Right lung (tissue), 5 donors: Measurements from ENCODE around the gene TMEM238L. TPM values are rescaled to one million over a fixed set of nuclear protein-coding genes. Genes with fewer than 3 reads are reported as not detected.
A peak's percentile ranks its signal among the peaks of the same experiment; 100 is the strongest.

ENCODE experiments used
- DNase-seq, 2 donors: peaks; one replicate each; pipeline ENCODE4 v3.0.0-alpha.2; 2013
- polyA plus RNA-seq, 5 donors: library from polyadenylated mRNA; unstranded; fragments of 120-200 nt; gene quantifications; one replicate each; pipeline versions ENCODE4 v1.2.1 to v1.2.3, GENCODE V29; 2013; ENCODE audit warnings: inconsistent platforms in 1 of 5, low replicate concordance in 1 of 5; ENCODE audit not compliant: insufficient read length in 5 of 5, insufficient read depth in 1 of 5

The TMEM238L gene
- polyA plus RNA-seq, 5 donors: 0.12 to 0.36 (median 0.15) TPM; not detected in 2

DNA sequence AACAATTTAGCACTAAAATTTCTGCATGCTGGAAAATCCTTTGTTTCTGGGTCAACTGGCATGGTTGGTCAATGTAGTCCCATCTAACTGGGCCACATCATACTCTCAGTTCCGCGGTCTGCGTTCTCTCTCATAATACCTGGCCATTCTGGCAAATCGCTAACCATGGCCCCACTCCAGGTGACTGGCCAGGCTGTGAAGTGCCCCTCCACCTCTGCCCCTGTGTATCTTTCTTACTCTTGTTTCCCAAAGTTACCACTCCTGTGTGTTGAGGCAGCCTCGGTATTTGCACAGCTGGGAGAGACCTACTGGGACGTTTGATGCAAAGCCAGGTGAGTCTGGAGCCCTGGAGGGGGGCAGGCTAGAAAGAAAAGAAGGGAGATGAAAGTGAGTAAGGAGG, 2.0 kb upstream of the TMEM238L start:
- DNase-seq: no peak

DNA sequence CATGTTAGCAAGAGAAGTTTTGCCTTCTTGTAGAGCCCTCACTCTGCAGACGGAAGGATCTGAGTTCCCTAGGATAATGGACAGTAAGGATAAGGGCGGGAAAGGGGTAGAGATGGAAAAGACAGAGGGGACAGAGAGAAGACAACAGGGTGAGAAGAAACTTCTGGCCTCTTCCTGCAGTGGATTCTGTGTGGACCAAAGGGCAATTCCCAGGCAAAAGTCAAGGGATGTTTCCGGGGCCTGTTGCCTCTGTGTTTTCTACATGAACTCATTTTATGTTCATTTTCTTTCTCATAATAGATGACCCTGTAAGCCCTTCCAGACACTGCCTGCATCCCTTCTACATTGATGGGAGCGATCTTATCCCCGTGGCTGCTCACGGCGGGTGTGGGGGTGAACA, 647 bp upstream of the TMEM238L start:
- no peak for DNase-seq

DNA sequence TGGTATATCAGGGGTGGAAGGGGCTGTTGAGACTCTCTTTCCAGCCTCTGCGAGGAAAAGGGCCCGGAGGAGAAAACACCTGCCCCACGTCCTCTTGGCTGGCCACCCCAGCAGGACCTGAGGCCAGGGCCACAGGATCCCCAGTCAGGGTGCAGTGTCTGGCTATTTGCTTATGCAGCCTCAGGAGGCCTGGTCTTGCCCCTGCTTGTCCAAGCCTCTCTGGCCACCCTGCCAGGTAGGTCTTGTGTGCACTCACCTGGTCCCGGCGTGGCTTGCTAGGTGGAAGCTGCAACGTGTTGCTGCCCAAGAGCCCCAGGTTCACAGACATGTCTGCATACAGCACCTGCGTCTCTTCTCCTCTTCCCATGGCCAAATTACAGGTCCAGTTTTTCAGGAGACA, 549 bp downstream of the TMEM238L start:
- DNase-seq: no peak

DNA sequence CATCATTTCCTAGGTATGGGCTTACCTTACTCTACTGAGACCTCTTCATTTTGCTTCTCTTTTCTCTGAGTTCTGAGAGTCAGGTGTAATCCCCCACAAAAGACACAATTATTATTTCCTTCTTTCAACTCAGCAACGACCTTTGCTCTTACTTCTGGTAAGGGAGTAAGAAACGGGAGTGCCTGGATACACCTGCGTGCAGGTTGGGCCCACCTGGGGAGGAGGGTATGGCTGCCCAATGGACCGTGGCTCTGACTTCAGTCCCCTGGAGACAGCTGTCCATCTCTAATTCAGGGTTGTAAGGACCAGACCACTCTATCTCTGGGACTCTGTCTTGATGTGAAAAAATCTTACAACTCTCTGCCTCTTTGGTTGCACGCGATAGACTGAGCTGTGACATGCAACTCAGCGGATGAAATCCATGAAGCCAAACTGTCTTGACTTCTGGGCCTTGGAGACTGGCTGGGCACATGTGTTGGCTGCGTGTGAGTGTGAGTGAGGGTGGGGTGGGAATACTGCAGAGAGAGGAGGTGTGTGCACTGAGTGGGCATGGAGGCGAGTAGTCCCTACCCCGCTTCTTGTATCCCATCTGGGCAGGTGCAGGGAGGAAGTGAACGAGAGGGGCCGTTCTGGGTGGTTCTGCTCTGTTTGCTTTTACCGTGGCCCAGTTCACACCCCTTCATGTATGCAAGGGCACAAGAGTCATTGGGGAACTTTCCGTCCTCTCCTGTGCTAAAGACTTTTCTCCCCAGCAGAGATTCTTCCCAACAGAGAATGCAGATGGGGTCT, 1.2 kb downstream of the TMEM238L start:
- no peak for DNase-seq

DNA sequence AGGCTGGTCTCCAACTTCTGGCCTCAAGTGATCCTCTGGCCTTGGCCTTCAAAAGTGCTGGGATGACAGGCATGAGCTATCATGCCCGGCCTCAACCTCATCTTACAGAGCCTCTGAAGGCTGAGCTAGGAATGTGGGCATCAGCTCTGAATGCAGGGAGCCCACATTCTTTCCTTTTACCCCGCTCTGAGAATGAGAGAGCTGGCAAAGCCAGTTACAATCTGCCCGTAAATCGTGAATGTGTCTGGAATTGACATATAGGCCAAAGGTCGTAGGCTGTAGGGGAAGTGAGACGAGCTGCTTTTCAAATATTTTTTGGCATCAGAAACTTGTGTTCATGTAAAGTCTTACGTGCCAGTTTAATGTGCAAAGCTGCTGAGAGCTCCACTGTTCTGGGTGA, 4.5 kb downstream of the TMEM238L start:
- no peak for DNase-seq

DNA sequence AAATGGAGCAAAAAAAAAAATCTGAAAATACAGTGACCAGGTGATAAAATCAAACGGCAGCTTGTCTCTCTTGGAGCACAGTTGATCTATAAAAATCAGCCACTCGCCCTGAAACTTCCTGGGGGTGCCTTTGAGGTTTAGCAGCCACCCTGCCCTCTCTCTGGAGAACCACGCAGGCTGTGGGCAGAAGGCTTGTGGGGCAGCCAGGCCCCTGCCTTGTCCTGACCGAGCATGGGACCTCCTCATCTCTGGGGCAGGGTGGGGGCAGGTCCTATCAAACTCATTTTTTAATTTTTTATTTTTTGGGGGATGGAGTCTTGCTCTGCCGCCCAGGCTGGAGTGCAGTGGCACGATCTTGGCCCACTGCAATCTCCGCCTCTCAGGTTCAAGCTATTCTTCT, 5.0 kb downstream of the TMEM238L start:
- DNase-seq: no peak

DNA sequence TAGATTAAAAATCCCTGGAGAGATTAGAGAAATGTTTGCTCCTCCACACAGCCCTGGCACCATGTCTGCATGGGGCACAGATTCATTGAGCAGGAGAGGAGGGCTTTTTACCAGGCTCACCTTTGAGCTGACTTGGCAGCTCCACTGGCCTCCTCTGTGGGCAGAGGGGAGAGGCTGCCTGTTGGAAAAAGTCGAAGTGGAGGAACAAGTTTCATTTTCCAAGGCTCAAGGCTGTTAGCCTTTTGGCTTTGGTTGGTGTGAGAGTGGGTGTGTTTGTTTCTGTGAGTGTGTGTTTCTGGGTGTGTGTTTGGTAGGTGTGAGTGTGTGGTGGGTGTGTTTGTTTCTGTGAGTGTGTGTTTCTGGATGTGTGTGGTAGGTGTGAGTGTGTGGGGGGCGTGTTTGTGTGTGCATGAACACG, 5.6 kb downstream of the TMEM238L start:
- DNase-seq: peak; percentile 31 to 46

DNA sequence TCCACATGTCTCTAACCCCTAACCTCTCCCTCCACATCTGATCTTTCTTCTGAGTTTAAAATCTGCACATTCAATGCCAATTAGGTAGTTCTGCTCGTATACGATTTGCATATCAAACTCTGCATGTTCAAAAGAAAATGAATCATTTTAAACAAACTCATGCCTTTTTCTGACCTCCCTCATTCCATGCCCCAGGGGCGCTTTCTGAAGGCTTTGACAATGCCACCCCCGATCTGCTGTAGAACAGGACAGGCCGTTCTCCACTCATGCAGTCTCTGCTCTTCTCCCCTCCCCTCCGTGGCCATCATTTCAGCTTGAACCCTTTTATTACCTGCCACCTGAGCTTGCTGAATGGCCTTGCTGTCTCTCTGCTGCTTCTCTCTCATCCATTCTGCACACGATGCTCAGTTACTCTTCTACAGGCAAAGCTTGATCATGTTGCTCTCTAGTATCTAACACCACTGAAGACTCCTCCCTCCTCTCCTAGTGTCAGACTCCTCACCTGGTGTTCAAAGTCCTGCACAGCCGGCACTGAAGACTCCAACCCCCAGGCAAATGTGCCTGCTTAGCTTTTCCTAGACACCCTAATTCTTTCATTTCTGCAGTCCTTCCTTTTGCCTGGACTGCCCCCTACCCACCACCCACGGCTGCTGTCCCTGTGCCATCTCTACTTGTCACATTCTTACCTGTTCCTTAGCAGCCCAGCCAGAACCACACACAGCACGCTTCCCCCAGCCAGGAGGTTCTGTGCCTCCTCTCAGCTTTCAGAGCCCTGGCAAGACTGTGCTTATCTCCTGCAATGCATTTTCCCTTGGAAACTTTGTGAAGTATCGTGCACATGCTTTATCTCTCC, 6.2 kb downstream of the TMEM238L start:
- no peak for DNase-seq

DNA sequence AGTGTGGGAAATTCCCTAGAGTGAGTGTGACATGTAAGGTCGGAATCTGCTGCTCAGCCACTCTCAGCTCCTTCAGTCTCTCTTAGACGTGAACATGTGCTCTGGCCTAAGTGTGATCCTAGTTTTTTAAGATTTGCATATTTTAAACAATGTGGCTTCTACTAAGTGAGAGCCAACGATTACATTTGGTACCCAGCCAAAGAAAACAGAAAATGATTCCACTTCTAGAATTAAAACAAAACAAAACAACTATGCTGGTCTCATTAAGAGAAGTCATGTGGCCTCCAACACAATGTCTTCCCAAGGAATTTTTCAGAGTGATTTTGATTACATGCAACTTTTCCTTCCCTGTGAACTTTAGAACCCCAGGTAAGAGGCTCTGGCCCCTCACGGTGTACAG, 10.1 kb downstream of the TMEM238L start:
- no peak for DNase-seq

DNA sequence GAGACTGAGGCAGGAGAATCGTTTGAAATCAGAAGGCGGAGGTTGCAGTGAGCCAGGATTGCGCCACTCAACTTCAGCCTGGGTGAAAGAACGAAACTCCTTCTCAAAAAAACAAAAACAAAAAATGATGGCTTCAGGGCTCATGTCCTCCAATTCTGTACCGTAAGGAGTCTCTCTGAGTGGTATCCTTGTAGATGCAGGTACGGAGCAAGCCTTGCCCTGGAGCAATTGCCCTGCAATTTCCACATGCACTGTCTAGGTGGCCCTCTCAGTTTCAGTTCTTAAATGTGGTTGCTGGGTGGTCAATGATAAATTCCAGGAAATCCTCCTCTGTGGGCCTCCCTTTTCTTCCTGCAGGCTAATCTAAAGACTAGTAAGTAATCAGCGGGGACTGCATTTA, 10.6 kb downstream of the TMEM238L start:
- no peak for DNase-seq

DNA sequence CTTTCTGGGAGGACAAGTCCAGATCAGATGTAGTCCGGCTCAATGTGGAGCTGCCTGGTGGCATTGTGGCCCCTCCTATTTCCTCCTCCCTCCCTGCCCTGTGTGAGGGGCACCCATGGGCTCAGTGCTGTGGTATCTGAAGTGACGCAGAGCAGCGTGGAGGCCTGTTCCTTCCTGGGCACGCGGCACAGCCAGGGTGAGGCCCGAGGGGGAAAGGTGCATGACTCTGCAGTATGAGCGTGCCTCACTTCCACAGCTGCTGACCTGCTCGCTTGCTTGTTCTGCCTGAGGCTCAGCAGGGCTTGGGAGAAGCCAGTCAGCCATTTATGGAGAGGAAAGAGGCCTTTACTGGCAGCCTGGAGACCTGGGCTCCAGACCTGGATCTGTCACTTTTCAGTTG, 11.7 kb downstream of the TMEM238L start:
- DNase-seq: no peak

DNA sequence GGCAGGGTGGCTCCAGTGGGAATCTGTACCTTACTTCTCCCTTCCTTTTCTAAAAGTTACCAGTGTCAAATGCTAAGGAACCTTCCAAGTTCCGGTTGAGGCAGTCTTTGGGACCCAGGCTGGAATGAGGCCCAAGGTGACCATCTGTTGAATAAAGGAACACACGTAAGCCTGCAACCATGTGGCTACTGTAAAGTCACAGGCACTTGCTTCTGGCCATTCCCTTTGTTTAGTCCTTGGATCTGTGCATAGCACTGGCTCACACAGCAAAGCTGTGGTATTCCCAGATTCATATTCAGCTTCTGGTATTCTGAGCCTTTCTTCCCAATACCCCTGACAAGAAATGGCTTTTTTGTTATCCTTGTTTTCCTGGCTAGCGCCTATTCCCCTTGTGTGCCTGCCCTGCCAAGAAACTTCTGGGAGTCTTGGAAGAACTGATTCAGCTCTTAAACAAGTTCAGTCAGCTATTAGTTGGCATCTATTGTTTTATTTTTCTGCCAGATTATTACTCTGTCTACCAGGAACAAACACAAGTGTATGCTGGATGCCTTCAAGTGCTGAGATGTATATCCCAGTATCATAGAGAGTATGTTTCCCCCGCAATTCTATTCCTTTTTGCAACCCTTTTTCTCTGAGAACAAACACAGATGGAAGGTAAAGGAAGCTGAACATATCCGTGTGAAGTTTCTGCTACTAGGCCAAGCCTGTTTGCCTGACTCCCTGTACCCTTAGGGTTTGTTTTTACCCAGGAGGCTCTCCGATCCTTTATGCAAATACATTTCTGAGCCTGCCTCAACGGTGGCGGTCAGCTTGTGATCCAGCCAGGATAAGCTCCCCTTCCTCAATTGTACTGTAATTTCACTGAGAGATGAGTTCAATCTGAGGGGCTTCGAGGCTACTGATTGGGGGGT, 13.2 kb downstream of the TMEM238L start:
- no peak for DNase-seq

DNA sequence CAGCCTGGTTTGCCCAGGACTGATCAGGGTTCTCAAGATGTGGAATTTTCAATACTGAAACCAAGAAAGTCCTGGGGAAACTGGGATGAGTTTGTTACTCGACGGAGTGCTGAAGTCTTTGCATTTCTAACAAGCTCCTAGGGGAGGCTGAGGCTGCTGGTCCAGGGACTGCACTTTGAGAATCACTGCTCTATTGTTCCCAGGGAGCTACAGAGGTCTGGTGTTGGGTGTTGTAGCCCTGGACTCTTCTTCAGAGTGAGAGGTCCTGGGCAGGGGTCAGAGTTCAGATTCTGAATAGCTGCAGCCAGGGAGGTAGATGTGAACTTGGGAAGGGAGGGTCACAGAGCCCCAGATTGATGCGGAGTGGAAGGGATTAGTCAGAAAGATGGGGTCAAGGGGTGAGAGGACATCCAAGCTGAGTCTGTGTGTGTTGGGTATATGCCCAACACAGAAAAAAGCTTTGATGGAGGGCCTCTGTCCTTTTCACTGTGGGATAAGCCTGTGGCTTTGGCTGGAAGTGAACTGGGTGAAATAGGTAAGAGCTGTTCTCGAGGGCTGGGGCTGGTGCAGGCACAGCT, 14.1 kb downstream of the TMEM238L start:
- no peak for DNase-seq

DNA sequence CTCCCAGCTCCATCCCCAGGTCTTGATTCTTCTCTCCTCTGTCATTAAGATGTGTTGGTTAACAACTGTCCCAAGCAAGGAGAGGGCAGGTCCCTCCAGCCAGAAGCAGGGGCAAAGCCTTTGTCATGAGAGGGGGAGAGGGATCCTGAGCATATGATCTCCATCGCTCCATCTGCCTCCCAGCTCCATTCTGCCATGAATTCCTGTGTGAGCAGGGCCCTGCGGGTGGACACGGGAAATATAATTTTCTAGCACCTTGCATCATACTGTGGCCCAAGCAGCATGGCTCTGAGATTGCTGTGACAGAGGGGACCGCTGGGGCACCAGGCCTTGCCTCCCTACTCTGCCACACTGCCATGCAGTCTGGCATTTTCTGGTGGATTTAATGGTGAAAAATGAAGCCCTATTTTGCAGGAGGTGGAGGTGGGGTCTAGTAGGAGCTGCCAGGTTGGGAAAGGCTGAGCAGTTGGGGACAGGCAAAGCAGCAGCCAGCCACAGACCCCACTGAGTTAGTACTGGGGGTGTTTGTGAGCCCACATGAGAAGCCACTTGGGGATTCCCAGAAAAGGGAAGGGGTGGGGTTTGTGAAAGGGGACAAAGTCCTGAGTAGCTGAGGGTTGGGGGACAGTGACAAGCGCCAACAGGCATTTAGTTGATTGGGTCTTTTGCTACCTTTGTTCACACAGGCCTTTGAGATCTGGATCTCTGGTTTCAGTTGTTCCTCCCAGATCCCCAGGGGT, 16.4 kb downstream of the TMEM238L start:
- DNase-seq: no peak

DNA sequence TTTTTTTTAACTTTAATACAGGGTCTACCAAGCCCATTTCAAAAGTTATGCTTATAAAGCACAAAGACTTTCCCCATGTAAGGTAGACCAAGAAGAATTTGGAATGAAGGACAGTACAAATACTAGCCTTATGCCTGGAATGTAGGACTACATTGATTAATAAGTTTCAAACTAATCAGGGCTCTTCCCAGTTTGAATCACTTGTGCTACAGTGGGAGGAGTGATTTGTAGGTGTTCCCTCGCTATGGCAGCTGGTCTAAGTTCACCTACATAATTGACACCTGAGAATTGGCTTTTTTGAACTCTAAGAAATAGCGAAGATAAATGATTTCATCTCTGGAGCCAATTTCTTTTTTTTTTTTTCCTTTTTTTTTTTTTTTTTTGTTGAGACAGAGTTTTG, 18.6 kb downstream of the TMEM238L start:
- no peak for DNase-seq

DNA sequence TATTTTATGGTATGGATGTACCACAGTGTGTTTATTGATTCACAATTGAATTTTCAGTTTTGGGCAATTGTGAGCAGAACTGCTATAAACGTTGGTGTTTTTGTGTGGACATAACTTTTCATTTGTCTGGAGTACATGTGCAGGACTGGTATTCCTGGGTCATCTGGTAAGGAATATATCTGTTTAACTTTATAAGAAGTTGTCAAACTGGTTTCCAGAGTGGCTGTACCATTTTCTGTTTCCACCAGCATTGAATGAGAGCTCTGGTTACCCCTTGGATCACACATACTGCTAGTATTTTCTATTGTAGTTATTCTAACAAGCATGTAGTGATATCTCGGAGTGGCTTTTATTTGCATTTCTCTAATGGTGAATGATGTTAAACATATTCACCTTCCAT, 24.3 kb downstream of the TMEM238L start:
- no peak for DNase-seq

DNA sequence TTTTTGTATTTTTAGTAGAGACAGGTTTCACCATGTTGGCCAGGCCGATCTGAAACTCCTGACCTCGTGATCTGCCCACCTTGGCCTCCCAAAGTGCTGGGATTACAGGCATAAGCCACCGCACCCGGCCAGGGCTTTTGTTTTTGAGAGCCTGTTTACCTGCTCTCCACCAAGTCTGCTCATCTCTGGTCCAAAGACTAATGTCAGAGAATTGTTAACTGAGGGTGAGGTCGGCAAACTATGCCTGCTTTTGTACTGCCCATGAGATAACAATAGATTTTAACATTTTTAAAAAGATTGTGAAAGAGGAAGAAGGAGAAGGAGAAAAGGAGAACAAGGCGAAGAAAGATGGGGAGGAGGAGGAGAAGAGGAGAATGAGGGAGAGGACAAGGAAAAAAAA, 26.0 kb downstream of the TMEM238L start:
- no peak for DNase-seq

DNA sequence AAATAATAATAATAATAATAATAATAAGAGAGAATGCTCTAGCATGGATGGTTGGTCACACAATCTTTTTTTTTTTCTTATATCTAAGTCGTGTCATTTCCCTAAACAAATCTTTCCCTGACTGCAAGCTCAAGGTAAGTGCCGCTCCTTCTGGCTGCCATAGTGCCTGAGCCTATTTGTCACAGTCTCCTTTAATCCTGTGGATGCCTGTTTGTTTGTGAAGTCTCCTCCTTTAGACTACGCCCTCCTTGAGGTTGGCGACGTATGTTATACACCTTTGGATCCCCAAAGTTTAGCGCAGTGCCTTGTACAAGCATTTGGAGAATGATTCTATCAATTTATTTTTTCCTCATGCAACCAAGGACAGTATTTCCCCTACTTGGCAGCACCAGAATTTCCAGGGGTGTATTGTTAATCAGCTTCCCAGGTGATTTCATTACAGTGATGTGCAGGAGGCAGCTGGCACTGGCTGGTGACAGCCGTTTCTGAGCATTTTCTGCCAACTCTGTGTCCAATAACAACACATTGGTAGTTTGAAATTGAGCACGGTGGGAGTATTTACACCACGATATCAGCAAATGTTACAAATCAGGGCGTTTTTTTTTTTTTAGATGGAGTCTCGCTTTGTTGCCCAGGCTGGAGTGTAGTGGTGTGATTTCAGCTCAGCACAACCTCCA, 26.6 kb downstream of the TMEM238L start:
- DNase-seq: no peak

DNA sequence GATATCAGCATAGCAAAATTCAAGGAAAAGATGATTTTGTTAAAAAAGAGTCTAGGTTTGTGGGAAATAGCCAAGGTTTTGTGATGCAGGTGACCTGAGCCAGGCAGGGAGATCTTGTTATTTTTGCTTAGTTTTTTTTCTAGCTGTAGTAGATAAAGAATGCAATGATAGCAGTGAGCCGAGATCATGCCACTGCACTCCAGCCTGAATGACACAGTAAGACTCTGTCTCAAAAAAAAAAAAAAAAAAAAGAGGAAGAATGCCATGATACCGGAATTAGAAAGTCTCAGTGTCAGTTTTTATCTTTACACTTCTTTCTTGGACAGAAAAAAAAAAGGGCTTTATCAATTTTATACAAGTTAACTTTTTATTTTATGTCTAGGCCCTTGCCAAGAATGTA, 27.5 kb downstream of the TMEM238L start:
- DNase-seq: no peak

DNA sequence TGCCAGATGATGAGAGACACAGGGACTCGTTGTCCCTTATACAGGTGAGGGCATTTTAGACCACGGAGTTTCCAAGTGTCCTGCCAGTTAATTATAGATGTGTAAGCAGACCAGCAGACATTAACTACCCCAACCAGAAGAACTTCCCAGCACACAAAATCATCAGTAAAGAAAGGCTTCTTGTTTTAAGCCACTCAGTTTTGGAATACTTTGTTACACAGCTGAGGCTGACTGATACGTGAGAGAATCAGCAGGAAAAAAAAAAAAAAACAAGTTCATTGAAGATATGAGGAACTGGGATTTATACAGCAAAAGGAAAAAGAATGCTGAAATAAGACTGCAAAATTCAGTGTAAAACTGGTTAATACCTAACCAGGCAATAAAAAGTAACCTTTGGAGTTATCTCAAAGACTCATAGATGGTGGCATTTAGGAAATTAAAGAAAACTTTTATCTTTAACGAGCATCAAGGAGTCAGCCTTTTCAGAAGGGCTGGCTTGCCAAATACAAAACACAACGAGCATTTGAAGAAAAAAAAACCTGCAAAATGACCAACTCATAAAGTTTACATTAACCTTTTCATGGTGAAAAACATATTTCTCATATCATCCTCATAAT, 28.1 kb downstream of the TMEM238L start:
- no peak for DNase-seq
